ENCODE measurements around the gene NARS2.

Gene NARS2

GRCh38 chr11:78542007-78542406, 32.7 kb downstream of the NARS2 start:
- Histone ChIP-seq H3K27me3 (ENCODE audit: low read length) (no peaks in the 10 kb centered on the region), H3K4me2 (ENCODE audit: low read depth, low read length, poor library complexity, severe bottlenecking) (no peak overlapping the region), H4K20me1 (ENCODE audit: low read depth, low read length) (no peaks in the 10 kb centered on the region), H3K9ac (ENCODE audit: low read length) (no peak overlapping the region), H3K36me3 (ENCODE audit: low read length) (no peaks in the 10 kb centered on the region), H3K79me2 (ENCODE audit: insufficient read depth, low read length) (no peaks in the 10 kb centered on the region; the same call in 1 of the 2 replicates), H3K4me3 (ENCODE audit: insufficient read depth, low read length, poor library complexity, severe bottlenecking) (no peak overlapping the region), H2AFZ (ENCODE audit: low read depth, low read length, severe bottlenecking) (no peak overlapping the region), H3K27ac (ENCODE audit: low read depth, low read length) (no peak overlapping the region), H3F3A (ENCODE audit: insufficient read depth) (no peaks in the 10 kb centered on the region), H3K9me3 (ENCODE audit: insufficient read depth, low read length) (no peaks in the 10 kb centered on the region), H3K9me2 (replicated peaks; ENCODE audit: insufficient read depth, low read length) (no peaks in the 10 kb centered on the region)
- TF ChIP-seq, protein P1, sequence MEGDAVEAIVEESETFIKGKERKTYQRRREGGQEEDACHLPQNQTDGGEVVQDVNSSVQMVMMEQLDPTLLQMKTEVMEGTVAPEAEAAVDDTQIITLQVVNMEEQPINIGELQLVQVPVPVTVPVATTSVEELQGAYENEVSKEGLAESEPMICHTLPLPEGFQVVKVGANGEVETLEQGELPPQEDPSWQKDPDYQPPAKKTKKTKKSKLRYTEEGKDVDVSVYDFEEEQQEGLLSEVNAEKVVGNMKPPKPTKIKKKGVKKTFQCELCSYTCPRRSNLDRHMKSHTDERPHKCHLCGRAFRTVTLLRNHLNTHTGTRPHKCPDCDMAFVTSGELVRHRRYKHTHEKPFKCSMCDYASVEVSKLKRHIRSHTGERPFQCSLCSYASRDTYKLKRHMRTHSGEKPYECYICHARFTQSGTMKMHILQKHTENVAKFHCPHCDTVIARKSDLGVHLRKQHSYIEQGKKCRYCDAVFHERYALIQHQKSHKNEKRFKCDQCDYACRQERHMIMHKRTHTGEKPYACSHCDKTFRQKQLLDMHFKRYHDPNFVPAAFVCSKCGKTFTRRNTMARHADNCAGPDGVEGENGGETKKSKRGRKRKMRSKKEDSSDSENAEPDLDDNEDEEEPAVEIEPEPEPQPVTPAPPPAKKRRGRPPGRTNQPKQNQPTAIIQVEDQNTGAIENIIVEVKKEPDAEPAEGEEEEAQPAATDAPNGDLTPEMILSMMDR (IDR thresholded peaks at IDR 0.05; ENCODE audit: insufficient read depth, low read length, poor library complexity, severe bottlenecking), result no peak
- TF ChIP-seq EZH2phosphoT487 (conservative IDR thresholded peaks at IDR 0.05; ENCODE audit: low read length), result no peak

DNA sequence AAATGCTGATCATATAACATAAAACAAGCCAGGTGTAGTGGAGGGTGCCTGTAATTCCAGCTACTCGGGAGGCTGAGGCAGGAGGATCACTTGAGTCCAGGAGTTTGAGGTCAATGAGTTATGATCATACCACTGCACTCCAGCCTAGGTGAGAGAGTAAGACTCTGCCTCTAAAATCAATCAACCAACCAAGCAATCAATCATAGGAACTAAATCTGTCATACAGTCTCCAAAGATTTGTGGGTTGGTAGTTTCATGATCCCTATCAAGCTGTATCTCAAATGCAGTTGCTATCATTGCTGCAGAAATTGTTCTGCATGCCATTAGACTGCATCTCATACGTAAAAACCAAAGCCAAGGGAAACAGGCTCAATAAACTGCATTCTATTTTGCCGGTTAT, 33.1 kb downstream of the NARS2 start:
- Histone ChIP-seq H3K27ac (ENCODE audit: low read depth, low read length) (no peak overlapping the region), H2AFZ (ENCODE audit: low read depth, low read length, severe bottlenecking) (no peak overlapping the region)

GRCh38 chr11:78540256-78540655, 34.4 kb downstream of the NARS2 start:
- H3K27ac ChIP-seq (ENCODE audit: low read depth, low read length), result no peak overlapping the region
- no peaks in the 10 kb centered on the region for H4K20me1 ChIP-seq (ENCODE audit: low read depth, low read length)
- no peaks in the 10 kb centered on the region for H3K9me2 ChIP-seq (replicated peaks; ENCODE audit: insufficient read depth, low read length)
- no peaks in the 10 kb centered on the region; the same call in 1 of the 2 replicates for H3K79me2 ChIP-seq (ENCODE audit: insufficient read depth, low read length)
- H3K27me3 ChIP-seq (ENCODE audit: low read length), result no peaks in the 10 kb centered on the region
- TF ChIP-seq, protein P1 (IDR thresholded peaks at IDR 0.05; ENCODE audit: insufficient read depth, low read length, poor library complexity, severe bottlenecking), result no peak
- TF ChIP-seq EZH2phosphoT487 (conservative IDR thresholded peaks at IDR 0.05; ENCODE audit: low read length), result no peak
- H2AFZ ChIP-seq (ENCODE audit: low read depth, low read length, severe bottlenecking), result no peak overlapping the region
- H3K36me3 ChIP-seq (ENCODE audit: low read length), result no peaks in the 10 kb centered on the region
- H3K4me2 ChIP-seq (ENCODE audit: low read depth, low read length, poor library complexity, severe bottlenecking), result no peak overlapping the region
- no peak overlapping the region for H3K4me3 ChIP-seq (ENCODE audit: insufficient read depth, low read length, poor library complexity, severe bottlenecking)
- no peaks in the 10 kb centered on the region for H3F3A ChIP-seq (ENCODE audit: insufficient read depth)
- no peak overlapping the region for H3K9ac ChIP-seq (ENCODE audit: low read length)
- H3K9me3 ChIP-seq (ENCODE audit: insufficient read depth, low read length), result no peaks in the 10 kb centered on the region

More for the DNA sequence above, 33.1 kb downstream of the NARS2 start:
- Histone ChIP-seq H4K20me1 (ENCODE audit: low read depth, low read length) (no peaks in the 10 kb centered on the region), H3K4me2 (ENCODE audit: low read depth, low read length, poor library complexity, severe bottlenecking) (no peak overlapping the region), H3K4me3 (ENCODE audit: insufficient read depth, low read length, poor library complexity, severe bottlenecking) (no peak overlapping the region), H3K79me2 (ENCODE audit: insufficient read depth, low read length) (no peaks in the 10 kb centered on the region; the same call in 1 of the 2 replicates), H3K9me3 (ENCODE audit: insufficient read depth, low read length) (no peaks in the 10 kb centered on the region), H3K9me2 (replicated peaks; ENCODE audit: insufficient read depth, low read length) (no peaks in the 10 kb centered on the region), H3K27me3 (ENCODE audit: low read length) (no peaks in the 10 kb centered on the region), H3K36me3 (ENCODE audit: low read length) (no peaks in the 10 kb centered on the region), H3F3A (ENCODE audit: insufficient read depth) (no peaks in the 10 kb centered on the region), H3K9ac (ENCODE audit: low read length) (no peak overlapping the region)
- TF ChIP-seq, protein P1 (IDR thresholded peaks at IDR 0.05; ENCODE audit: insufficient read depth, low read length, poor library complexity, severe bottlenecking), result no peak
- TF ChIP-seq EZH2phosphoT487 (conservative IDR thresholded peaks at IDR 0.05; ENCODE audit: low read length), result no peak

Measured in SU-DHL-6 (cell line).